Panc1 (cell line): ENCODE results near the gene PNMA8A. TPM values are rescaled to one million over a fixed set of nuclear protein-coding genes. Genes with fewer than 3 reads are reported as not detected.

Experiments
- total RNA-seq: library from RNA; stranded (reverse); gene quantifications from one replicate; pipeline ENCODE4 v1.2.1, GENCODE V29; 2021; ENCODE audit not compliant: unreplicated experiment

PNMA8A gene
- total RNA-seq, 1 experiment from 2014 or later, result not detected

Other genes with a start within 250 kb of the PNMA8A start
- gene IGFL1, start 241.8 kb downstream of the PNMA8A start, total RNA-seq, result not detected
- gene HIF3A, start 174.5 kb downstream of the PNMA8A start, total RNA-seq, result not detected
- gene PPP5C, start 124.5 kb downstream of the PNMA8A start, total RNA-seq, result 58.1 TPM
- 5.4 TPM for gene CCDC8, start 58.0 kb downstream of the PNMA8A start, total RNA-seq
- gene PNMA8C, start 42.6 kb downstream of the PNMA8A start, total RNA-seq, result not detected
- gene PNMA8B, start 24.3 kb upstream of the PNMA8A start, total RNA-seq, result not detected
- gene CALM3, start 129.8 kb upstream of the PNMA8A start, total RNA-seq, result 212 TPM
- gene PTGIR, start 153.5 kb upstream of the PNMA8A start, total RNA-seq, result 0.08 TPM
- gene GNG8, start 164.6 kb upstream of the PNMA8A start, total RNA-seq, result not detected
- gene DACT3, start 189.6 kb upstream of the PNMA8A start, total RNA-seq, result 1.0 TPM
- 41.2 TPM for gene PRKD2, start 245.6 kb upstream of the PNMA8A start, total RNA-seq